Body of pancreas (tissue), 4 donors: ENCODE results near the gene KLK1. TPM values are rescaled to one million over a fixed set of nuclear protein-coding genes. Genes with fewer than 3 reads are reported as not detected.

ENCODE experiments used
- ATAC-seq: fragments of 150-250 bp; one replicate; pipeline ENCODE4 v1.9.1; 2016
- DNase-seq, 4 donors: peaks; one replicate each; pipeline ENCODE4 v3.0.0-alpha.2; 2019
- H3K27ac ChIP-seq, 4 donors: fragments of 200-600 bp; sonication (generic); 1 replicate in 3 of 4; 2 replicates in 1 of 4; pipeline versions ENCODE4 v1.5.1 to v1.6.1; 2016 to 2019; ENCODE audit warnings: mild to moderate bottlenecking in 1 of 4, mixed read lengths in 1 of 4, moderate library complexity in 1 of 4
- H3K27me3 ChIP-seq, 2 donors: fragments of 200-600 bp; sonication (generic); one replicate each; pipeline ENCODE4 v1.6.0; 2016; ENCODE audit warnings: mild to moderate bottlenecking in 1 of 2
- H3K36me3 ChIP-seq, 2 donors: fragments of 200-600 bp; sonication (generic); replicated peaks in 1 of 2; 2 replicates each; pipeline ENCODE4 v1.5.1; 2016; ENCODE audit warnings: low read depth in 2 of 2; ENCODE audit not compliant: insufficient read depth in 1 of 2
- H3K4me1 ChIP-seq: fragments of 200-600 bp; sonication (generic); one replicate; pipeline ENCODE4 v1.6.0; 2016
- H3K4me3 ChIP-seq, 2 donors: fragments of 200-600 bp; sonication (generic); 1 replicate in 1 of 2; 2 replicates in 1 of 2; pipeline ENCODE4 v1.5.1; 2016 to 2019
- H3K9me3 ChIP-seq, 3 donors: fragments of 200-600 bp; sonication (generic); 1 replicate in 2 of 3; 2 replicates in 1 of 3; pipeline ENCODE4 v1.5.1; 2016
- POLR2A ChIP-seq, 3 donors: fragments of 450-650 bp; IDR thresholded peaks; one replicate each; pipeline ENCODE4 v1.6.1; 2016; ENCODE audit warnings: antibody characterized with exemption in 3 of 3, mild to moderate bottlenecking in 2 of 3
- WGBS, 2 donors: methylation state at CpG; one replicate each; pipeline ENCODE4 v1.1.5; 2017; 5-methylcytosine and 5-hydroxymethylcytosine counted together
- intact Hi-C: fragments of 100-400 bp; cut with DNase I; formaldehyde crosslinking; loops from one replicate; pipeline ENCODE4 v1.15.1; 2023
- total RNA-seq, 2 donors: library from RNA; depleted of rRNA; stranded (reverse); fragments of >200 nt; gene quantifications; one replicate each; pipeline ENCODE4 v1.1.0, GENCODE V29; 2016
- TF ChIP-seq, protein P1 (sequence below), 7 experiments: fragments of 450-650 bp in 4 of 7; fragments of 200-600 bp in 3 of 7; sonication (generic) in 3 of 7; IDR thresholded peaks; one replicate each; pipeline ENCODE4 v1.5.1; 2016 to 2019; ENCODE audit warnings: antibody characterized with exemption in 7 of 7

Gene KLK1
- total RNA-seq, 2 donors from 2014 or later, result 937 to 947 TPM

DNA sequence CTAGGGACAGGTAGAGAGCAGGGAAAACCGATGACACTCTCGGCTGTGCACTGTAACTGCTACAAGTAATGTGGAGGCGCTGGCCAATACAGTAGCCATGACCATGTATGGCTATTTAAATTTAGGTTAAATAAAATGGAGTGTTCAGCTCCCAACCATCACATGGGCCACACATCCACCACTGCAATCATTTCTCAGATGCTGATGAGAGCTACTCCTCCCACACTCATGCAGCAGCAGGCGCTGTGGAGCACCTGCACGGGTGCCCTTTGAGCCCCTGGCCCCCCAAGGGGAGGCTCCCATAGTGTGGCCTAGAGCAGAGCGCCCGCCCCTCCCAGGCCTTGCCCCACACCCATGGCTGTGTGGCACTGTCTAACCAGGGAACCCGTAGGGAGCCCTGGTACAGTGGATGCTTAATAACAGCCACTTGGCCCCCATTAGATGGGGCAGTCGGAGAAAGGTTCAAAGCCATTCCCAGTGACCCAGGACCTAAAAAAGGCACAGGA, 27.4 kb downstream of the KLK1 start:
- TF ChIP-seq, protein P1, sequence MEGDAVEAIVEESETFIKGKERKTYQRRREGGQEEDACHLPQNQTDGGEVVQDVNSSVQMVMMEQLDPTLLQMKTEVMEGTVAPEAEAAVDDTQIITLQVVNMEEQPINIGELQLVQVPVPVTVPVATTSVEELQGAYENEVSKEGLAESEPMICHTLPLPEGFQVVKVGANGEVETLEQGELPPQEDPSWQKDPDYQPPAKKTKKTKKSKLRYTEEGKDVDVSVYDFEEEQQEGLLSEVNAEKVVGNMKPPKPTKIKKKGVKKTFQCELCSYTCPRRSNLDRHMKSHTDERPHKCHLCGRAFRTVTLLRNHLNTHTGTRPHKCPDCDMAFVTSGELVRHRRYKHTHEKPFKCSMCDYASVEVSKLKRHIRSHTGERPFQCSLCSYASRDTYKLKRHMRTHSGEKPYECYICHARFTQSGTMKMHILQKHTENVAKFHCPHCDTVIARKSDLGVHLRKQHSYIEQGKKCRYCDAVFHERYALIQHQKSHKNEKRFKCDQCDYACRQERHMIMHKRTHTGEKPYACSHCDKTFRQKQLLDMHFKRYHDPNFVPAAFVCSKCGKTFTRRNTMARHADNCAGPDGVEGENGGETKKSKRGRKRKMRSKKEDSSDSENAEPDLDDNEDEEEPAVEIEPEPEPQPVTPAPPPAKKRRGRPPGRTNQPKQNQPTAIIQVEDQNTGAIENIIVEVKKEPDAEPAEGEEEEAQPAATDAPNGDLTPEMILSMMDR (IDR thresholded peaks at IDR 0.05), result no peak
- TF ChIP-seq POLR2A (IDR thresholded peaks at IDR 0.05), result no peak
- no peaks in the 10 kb centered on the region for H3K9me3 ChIP-seq
- WGBS, 2 donors, result 93 to 99% methylated on average over 4 to 6 of the region's 9 CpGs
- intact Hi-C loops, result no loop called here
- H3K4me3 ChIP-seq, result no peak overlapping the region
- no peak for ATAC-seq
- peaks cover 5% of the 10 kb centered on the region for H3K4me1 ChIP-seq
- H3K27ac ChIP-seq, result no peak overlapping the region
- peaks cover 0 to 9% of the 10 kb centered on the region in 2 donors for H3K36me3 ChIP-seq
- DNase-seq, result no peak
- no peaks in the 10 kb centered on the region for H3K27me3 ChIP-seq

DNA sequence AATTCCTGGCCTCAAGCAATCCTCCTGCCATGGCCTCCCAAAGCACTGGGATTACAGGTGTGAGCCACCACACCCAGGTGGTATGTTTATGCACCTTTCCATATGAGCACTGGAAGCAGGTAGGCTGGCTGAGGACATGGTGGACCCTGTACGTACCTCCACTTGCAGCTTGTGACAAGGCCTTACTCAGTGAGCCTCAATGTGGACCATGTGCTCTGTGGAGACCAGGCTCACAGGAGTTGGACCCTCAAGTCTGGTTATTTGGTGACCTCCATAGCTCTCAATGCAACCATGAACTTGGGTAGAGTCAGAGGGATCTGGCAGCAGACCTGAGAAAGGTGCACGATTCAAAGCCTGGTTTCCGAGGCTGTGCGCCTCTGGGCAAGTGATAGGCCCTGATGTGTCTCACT, 27.9 kb downstream of the KLK1 start:
- Histone ChIP-seq H3K27me3 (no peaks in the 10 kb centered on the region), H3K9me3 (no peaks in the 10 kb centered on the region), H3K36me3 (peaks cover 0 to 7% of the 10 kb centered on the region in 2 donors), H3K4me3 (no peak overlapping the region), H3K27ac (no peak overlapping the region), H3K4me1 (peaks cover 5% of the 10 kb centered on the region)
- TF ChIP-seq, protein P1 (IDR thresholded peaks at IDR 0.05), result no peak
- TF ChIP-seq POLR2A (IDR thresholded peaks at IDR 0.05), result no peak
- no peak for DNase-seq
- WGBS, 2 donors, result 93% methylated on average over 3 to 4 of the region's 4 CpGs
- ATAC-seq, result no peak
- intact Hi-C loops, result no loop called here

DNA sequence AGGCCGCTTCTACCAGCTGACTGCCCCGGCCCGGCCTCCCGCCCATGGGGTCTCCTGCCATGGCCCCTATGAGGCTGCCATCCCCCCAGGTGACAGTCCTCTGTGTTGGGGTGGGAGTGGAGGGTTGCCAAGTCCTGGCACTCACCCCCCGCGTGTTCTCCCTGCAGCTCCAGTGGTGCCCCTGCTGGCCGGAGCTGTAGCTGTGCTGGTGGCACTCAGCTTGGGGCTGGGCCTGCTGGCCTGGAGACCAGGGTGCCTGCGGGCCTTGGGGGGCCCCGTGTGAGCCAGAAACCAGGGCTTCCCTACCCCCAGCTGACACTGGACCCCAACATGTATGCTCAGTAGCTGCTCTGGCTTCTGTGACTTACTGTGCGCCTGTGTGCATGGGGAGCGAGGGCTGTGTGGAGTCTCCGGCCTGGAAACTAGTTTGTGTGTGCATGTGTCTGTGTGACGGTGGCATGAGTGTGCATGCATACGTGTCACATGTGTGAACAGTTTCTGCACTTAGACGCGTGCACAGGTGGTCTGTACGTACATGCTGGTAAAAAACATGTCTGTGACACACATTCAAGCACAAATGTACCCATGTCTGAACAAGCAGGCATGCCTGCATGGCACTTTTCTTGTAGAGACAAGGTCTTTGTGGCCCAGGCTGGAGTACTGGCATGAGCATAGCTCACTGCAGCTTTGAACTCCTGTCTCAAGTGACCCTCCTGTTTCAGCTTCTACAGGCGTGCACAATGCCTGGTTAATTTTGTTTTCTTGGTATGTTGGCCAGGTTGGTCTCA, 28.5 kb downstream of the KLK1 start:
- H3K27me3 ChIP-seq, result no peaks in the 10 kb centered on the region
- no peaks in the 10 kb centered on the region for H3K9me3 ChIP-seq
- intact Hi-C loops, result no loop called here
- TF ChIP-seq, protein P1 (IDR thresholded peaks at IDR 0.05), result peak in 1 of 7 experiments; percentile 11
- TF ChIP-seq POLR2A (IDR thresholded peaks at IDR 0.05), result no peak
- no peak overlapping the region for H3K4me3 ChIP-seq
- 46 to 57% methylated on average over 13 to 18 of the region's 18 CpGs for WGBS, 2 donors
- H3K36me3 ChIP-seq, result peaks cover 0 to 7% of the 10 kb centered on the region in 2 donors
- peaks cover 5% of the 10 kb centered on the region for H3K4me1 ChIP-seq
- no peak overlapping the region for H3K27ac ChIP-seq
- DNase-seq (peak in 1 of 4 donors; percentile 36), ATAC-seq (no peak)

DNA sequence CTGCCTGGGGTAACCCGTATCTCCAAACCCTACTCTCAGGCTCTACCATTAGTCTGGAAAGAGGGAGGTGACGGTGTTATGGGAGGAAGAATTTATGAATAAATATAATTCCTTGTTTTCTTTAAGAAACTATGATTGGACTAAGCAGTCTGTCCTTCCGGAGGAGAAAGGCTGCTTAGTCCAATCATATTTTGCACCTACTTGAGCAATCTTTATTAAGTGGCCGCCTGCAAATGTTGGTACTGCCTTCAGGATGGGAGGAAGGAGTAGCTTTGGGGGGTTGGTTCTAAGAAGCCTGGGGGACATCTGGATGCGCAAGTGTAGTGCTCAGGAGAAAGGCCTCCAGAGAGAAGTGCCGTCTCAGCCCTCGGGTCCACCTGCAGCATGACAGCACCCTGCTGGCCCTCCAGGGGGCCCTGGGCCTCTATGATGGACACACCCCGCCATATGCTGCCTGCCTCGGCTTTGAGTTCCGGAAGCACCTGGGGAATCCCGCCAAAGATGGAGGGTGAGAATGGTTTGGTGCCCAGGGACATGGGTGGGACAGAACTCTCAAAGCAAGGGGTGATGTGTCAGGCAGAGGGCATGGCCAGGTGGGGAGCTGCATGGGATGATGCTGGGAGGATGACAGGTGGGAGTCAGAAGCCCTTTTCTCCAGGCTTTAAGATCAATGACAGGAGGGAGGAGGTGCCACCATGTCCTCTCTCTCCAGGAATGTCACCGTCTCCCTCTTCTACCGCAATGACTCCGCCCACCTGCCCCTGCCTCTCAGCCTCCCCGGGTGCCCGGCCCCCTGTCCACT, 29.3 kb downstream of the KLK1 start:
- TF ChIP-seq POLR2A (IDR thresholded peaks at IDR 0.05), result peak in 1 of 3 donors; percentile 13
- TF ChIP-seq, protein P1 (IDR thresholded peaks at IDR 0.05), result peak in 5 of 7 experiments; percentile 13 to 63 (median 44)
- Histone ChIP-seq H3K27me3 (no peaks in the 10 kb centered on the region), H3K4me3 (no peak overlapping the region), H3K4me1 (peaks cover 5% of the 10 kb centered on the region), H3K27ac (no peak overlapping the region), H3K36me3 (peaks cover 0 to 7% of the 10 kb centered on the region in 2 donors), H3K9me3 (no peaks in the 10 kb centered on the region)
- peak; percentile 45 to 69 (median 55) for DNase-seq
- peak; percentile 56 for ATAC-seq
- intact Hi-C loops, result no loop called here
- WGBS, 2 donors, result 16 to 21% methylated on average over 15 to 16 of the region's 16 CpGs
